Effector CD8-positive, alpha-beta T cell (primary cell): ENCODE data around the gene SRRT.
"Not testable (repeated sequence)": the region's sequence is repeated elsewhere in the genome, so short reads cannot be mapped to it uniquely, and the experiment has no call there.

Experiments used
- DNase-seq: peaks from one replicate; lab custom pipeline; 2025; lab: John Stamatoyannopoulos, UW

SRRT gene

GRCh38 chr7:100894860-100895700, 20.2 kb downstream of the SRRT start:
- peak; percentile 61 for DNase-seq

- DNase-seq = no peak
These were observed 20.7 kb downstream of the SRRT start, which contains the start of gene ACHE for GRCh38 chr7:100895701-100895955. Gene ACHE, minus strand, starts transcription at chr7:100895888. Its CDS starts 1,656 bp downstream, at chr7:100894232.

- DNase-seq = no peak
These were observed 21.2 kb downstream of the SRRT start for GRCh38 chr7:100895956-100896731.

GRCh38 chr7:100896732-100897608, 22.1 kb downstream of the SRRT start:
- DNase-seq = peak; percentile 51

GRCh38 chr7:100897772-100898454, 23.0 kb downstream of the SRRT start:
- DNase-seq = no peak

GRCh38 chr7:100899432-100899831, 24.5 kb downstream of the SRRT start:
- DNase-seq = no peak

GRCh38 chr7:100900978-100901377, 26.1 kb downstream of the SRRT start:
- no peak for DNase-seq

GRCh38 chr7:100901921-100902332, 27.0 kb downstream of the SRRT start:
- DNase-seq = no peak

GRCh38 chr7:100902638-100903037, 27.7 kb downstream of the SRRT start:
- DNase-seq = no peak

- DNase-seq = no peak
These were observed 33.6 kb downstream of the SRRT start for GRCh38 chr7:100908512-100908911.

- not testable (repeated sequence) for DNase-seq
These were observed 35.5 kb downstream of the SRRT start for GRCh38 chr7:100910443-100910842.

GRCh38 chr7:100911484-100911883, 36.6 kb downstream of the SRRT start:
- no peak for DNase-seq

GRCh38 chr7:100914208-100914878, 39.4 kb downstream of the SRRT start:
- DNase-seq = no peak

- no peak for DNase-seq
These were observed 40.1 kb downstream of the SRRT start for GRCh38 chr7:100914879-100915447.

- DNase-seq = not testable (repeated sequence)
These were observed 44.4 kb downstream of the SRRT start for GRCh38 chr7:100919335-100919734.

- DNase-seq = not testable (repeated sequence)
These were observed 45.0 kb downstream of the SRRT start for GRCh38 chr7:100919779-100920437.

- no peak for DNase-seq
These were observed 46.1 kb downstream of the SRRT start for GRCh38 chr7:100921039-100921438.

- not testable (repeated sequence) for DNase-seq
These were observed 48.7 kb downstream of the SRRT start for GRCh38 chr7:100923616-100924015.

- DNase-seq = no peak
These were observed 54.9 kb downstream of the SRRT start for GRCh38 chr7:100929808-100930174.

- DNase-seq = no peak
These were observed 58.8 kb downstream of the SRRT start for GRCh38 chr7:100933734-100934133.
